ENCODE results near the gene PSKH1.

PSKH1 gene

DNA sequence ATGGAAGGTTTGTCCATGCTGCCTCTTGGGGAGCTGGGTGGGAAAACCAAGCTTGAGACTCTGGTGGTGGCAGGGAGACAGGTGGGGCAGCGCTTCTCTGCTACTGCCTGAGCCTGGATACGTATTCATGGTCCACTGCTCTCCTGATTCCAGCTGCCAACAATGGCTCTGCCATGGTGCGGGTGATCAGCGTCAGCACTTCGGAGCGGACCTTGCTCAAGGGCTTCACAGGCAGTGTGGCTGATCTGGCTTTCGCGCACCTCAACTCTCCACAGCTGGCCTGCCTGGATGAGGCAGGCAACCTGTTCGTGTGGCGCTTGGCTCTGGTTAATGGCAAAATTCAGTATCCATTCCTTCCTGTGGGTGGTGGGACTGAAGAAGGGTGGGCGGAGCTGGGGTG is 16.0 kb upstream of the PSKH1 start:
- Mint-ChIP-seq H3K4me1 (peaks cover 28% of the 10 kb centered on the region), H3K9me3 (no peaks in the 10 kb centered on the region), H3K27ac (no peak overlapping the region), H3K36me3 (ENCODE audit: low read depth) (peaks cover 19% of the 10 kb centered on the region), H3K27me3 (ENCODE audit: low read depth, poor library complexity) (no peaks in the 10 kb centered on the region), H3K4me3 (no peak overlapping the region)
- DNase-seq, result no peak
- TF ChIP-seq, protein P1, sequence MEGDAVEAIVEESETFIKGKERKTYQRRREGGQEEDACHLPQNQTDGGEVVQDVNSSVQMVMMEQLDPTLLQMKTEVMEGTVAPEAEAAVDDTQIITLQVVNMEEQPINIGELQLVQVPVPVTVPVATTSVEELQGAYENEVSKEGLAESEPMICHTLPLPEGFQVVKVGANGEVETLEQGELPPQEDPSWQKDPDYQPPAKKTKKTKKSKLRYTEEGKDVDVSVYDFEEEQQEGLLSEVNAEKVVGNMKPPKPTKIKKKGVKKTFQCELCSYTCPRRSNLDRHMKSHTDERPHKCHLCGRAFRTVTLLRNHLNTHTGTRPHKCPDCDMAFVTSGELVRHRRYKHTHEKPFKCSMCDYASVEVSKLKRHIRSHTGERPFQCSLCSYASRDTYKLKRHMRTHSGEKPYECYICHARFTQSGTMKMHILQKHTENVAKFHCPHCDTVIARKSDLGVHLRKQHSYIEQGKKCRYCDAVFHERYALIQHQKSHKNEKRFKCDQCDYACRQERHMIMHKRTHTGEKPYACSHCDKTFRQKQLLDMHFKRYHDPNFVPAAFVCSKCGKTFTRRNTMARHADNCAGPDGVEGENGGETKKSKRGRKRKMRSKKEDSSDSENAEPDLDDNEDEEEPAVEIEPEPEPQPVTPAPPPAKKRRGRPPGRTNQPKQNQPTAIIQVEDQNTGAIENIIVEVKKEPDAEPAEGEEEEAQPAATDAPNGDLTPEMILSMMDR (IDR thresholded peaks at IDR 0.05), result no peak

GRCh38 chr16:67878232-67878631 is 14.8 kb upstream of the PSKH1 start:
- Mint-ChIP-seq H3K27me3 (ENCODE audit: low read depth, poor library complexity) (no peaks in the 10 kb centered on the region), H3K4me1 (peaks cover 23% of the 10 kb centered on the region), H3K36me3 (ENCODE audit: low read depth) (peaks cover 21% of the 10 kb centered on the region), H3K9me3 (no peaks in the 10 kb centered on the region), H3K4me3 (no peak overlapping the region), H3K27ac (no peak overlapping the region)
- no peak for DNase-seq
- TF ChIP-seq, protein P1 (IDR thresholded peaks at IDR 0.05), result no peak

GRCh38 chr16:67878846-67879245 is 14.2 kb upstream of the PSKH1 start:
- DNase-seq, result no peak
- TF ChIP-seq, protein P1 (IDR thresholded peaks at IDR 0.05), result no peak
- no peaks in the 10 kb centered on the region for H3K9me3 Mint-ChIP-seq
- no peak overlapping the region for H3K4me3 Mint-ChIP-seq
- no peak overlapping the region for H3K27ac Mint-ChIP-seq
- H3K27me3 Mint-ChIP-seq (ENCODE audit: low read depth, poor library complexity), result no peaks in the 10 kb centered on the region
- peaks cover 18% of the 10 kb centered on the region for H3K4me1 Mint-ChIP-seq
- H3K36me3 Mint-ChIP-seq (ENCODE audit: low read depth), result peaks cover 24% of the 10 kb centered on the region

- H3K36me3 Mint-ChIP-seq (ENCODE audit: low read depth), result peaks cover 26% of the 10 kb centered on the region
- TF ChIP-seq, protein P1 (IDR thresholded peaks at IDR 0.05), result no peak
- H3K4me3 Mint-ChIP-seq, result no peak overlapping the region
These were observed 13.6 kb upstream of the PSKH1 start for GRCh38 chr16:67879462-67879861.

GRCh38 chr16:67879936-67880335 is 13.1 kb upstream of the PSKH1 start:
- no peak for DNase-seq
- Mint-ChIP-seq H3K27ac (no peak overlapping the region), H3K4me3 (no peak overlapping the region), H3K27me3 (ENCODE audit: low read depth, poor library complexity) (no peaks in the 10 kb centered on the region), H3K4me1 (peaks cover 15% of the 10 kb centered on the region), H3K36me3 (ENCODE audit: low read depth) (peaks cover 28% of the 10 kb centered on the region), H3K9me3 (no peaks in the 10 kb centered on the region)
- TF ChIP-seq, protein P1 (IDR thresholded peaks at IDR 0.05), result no peak

More at GRCh38 chr16:67879462-67879861, 13.6 kb upstream of the PSKH1 start:
- H3K4me1 Mint-ChIP-seq, result peaks cover 15% of the 10 kb centered on the region
- H3K9me3 Mint-ChIP-seq, result no peaks in the 10 kb centered on the region
- no peak for DNase-seq
- no peak overlapping the region for H3K27ac Mint-ChIP-seq
- H3K27me3 Mint-ChIP-seq (ENCODE audit: low read depth, poor library complexity), result no peaks in the 10 kb centered on the region

DNA sequence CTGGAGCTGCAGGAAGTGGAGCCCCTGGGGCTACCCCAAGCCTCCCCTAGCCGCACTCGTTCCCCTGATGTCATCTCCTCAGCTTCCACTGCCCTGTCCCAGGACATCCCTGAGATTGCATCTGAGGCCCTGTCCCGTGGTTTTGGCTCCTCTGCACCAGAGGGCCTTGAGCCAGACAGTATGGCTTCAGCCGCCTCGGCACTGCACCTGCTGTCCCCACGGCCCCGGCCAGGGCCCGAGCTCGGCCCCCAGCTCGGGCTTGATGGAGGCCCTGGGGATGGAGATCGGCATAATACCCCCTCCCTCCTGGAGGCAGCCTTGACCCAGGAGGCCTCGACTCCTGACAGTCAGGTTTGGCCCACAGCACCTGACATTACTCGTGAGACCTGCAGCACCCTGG is 12.5 kb upstream of the PSKH1 start:
- Mint-ChIP-seq H3K36me3 (ENCODE audit: low read depth) (peaks cover 28% of the 10 kb centered on the region), H3K9me3 (no peaks in the 10 kb centered on the region), H3K4me3 (no peak overlapping the region), H3K27me3 (ENCODE audit: low read depth, poor library complexity) (no peaks in the 10 kb centered on the region), H3K27ac (no peak overlapping the region), H3K4me1 (peaks cover 11% of the 10 kb centered on the region)
- no peak for DNase-seq
- TF ChIP-seq, protein P1 (IDR thresholded peaks at IDR 0.05), result no peak

Data from nephron progenitor cell (in vitro differentiated cells).